Measurements from ENCODE around the gene ZBTB2.

Gene ZBTB2

GRCh38 chr6:151422981-151423380, 31.6 kb upstream of the ZBTB2 start:
- Histone ChIP-seq H3K9me2 (replicated peaks; ENCODE audit: control insufficient read depth, low read length) (no peaks in the 10 kb centered on the region), H3K36me3 (ENCODE audit: control insufficient read depth, low read length) (peaks cover 60% of the 10 kb centered on the region), H3F3A (ENCODE audit: control insufficient read depth, insufficient read depth) (no peaks in the 10 kb centered on the region), H3K27ac (ENCODE audit: low read depth, low read length) (no peak overlapping the region), H3K4me2 (ENCODE audit: low read length) (no peak overlapping the region), H4K20me1 (ENCODE audit: control insufficient read depth, insufficient read depth, low read depth, low read length) (no peaks in the 10 kb centered on the region), H3K79me2 (ENCODE audit: control insufficient read depth, low read length) (no peaks in the 10 kb centered on the region), H3K9me3 (ENCODE audit: control insufficient read depth, insufficient read depth, low read length) (no peaks in the 10 kb centered on the region), H3K27me3 (ENCODE audit: control insufficient read depth, low read length) (no peaks in the 10 kb centered on the region), H3K4me1 (ENCODE audit: control insufficient read depth, low read length) (no peaks in the 10 kb centered on the region), H3K4me3 (ENCODE audit: low read length) (no peak overlapping the region)
- TF ChIP-seq EZH2phosphoT487 (IDR thresholded peaks at IDR 0.05; ENCODE audit: borderline replicate concordance, low read length) (no peak), CTCF (IDR thresholded peaks at IDR 0.05; ENCODE audit: low read depth, low read length, poor library complexity, severe bottlenecking) (no peak)

GRCh38 chr6:151417477-151417876, 26.1 kb upstream of the ZBTB2 start:
- Histone ChIP-seq H3K9me2 (replicated peaks; ENCODE audit: control insufficient read depth, low read length) (no peaks in the 10 kb centered on the region), H3F3A (ENCODE audit: control insufficient read depth, insufficient read depth) (peaks cover 8% of the 10 kb centered on the region), H3K27me3 (ENCODE audit: control insufficient read depth, low read length) (no peaks in the 10 kb centered on the region), H3K4me1 (ENCODE audit: control insufficient read depth, low read length) (no peaks in the 10 kb centered on the region), H3K36me3 (ENCODE audit: control insufficient read depth, low read length) (peaks cover 66% of the 10 kb centered on the region), H3K27ac (ENCODE audit: low read depth, low read length) (no peak overlapping the region), H3K79me2 (ENCODE audit: control insufficient read depth, low read length) (no peaks in the 10 kb centered on the region), H3K4me3 (ENCODE audit: low read length) (no peak overlapping the region), H4K20me1 (ENCODE audit: control insufficient read depth, insufficient read depth, low read depth, low read length) (no peaks in the 10 kb centered on the region), H3K9me3 (ENCODE audit: control insufficient read depth, insufficient read depth, low read length) (no peaks in the 10 kb centered on the region), H3K4me2 (ENCODE audit: low read length) (no peak overlapping the region)
- TF ChIP-seq EZH2phosphoT487 (IDR thresholded peaks at IDR 0.05; ENCODE audit: borderline replicate concordance, low read length) (no peak), CTCF (IDR thresholded peaks at IDR 0.05; ENCODE audit: low read depth, low read length, poor library complexity, severe bottlenecking) (no peak)

DNA sequence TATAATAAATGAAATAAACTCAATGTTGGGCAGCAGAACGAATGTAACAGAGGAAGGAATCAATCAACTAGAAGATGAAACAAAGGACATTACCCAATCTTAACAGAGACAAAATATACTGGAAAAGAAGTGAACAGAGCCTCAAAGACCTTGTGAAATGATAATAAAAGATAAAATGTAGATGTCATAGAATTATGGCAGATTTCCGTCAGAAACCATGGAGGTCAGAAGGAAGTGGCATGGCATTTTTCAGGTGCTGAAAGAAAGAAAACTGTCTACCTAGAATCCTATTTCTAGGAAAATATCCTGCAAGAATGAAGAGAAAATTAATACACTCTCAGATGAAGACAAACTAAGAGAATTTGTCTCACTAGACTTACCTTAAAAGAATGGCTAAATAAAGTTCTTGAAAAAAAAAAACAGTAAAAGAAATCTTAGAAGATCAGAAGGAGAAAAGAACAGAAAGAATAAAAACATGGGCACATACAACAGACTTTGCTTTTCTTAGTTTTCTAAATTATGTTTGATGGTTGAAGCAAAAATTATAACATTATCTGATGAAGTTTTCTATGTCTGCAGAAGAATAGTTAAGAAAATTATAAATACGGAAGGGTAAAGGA, 23.4 kb upstream of the ZBTB2 start:
- Histone ChIP-seq H3K27me3 (ENCODE audit: control insufficient read depth, low read length) (no peaks in the 10 kb centered on the region), H3K4me1 (ENCODE audit: control insufficient read depth, low read length) (no peaks in the 10 kb centered on the region), H3K4me3 (ENCODE audit: low read length) (no peak overlapping the region), H3K27ac (ENCODE audit: low read depth, low read length) (no peak overlapping the region), H3K79me2 (ENCODE audit: control insufficient read depth, low read length) (no peaks in the 10 kb centered on the region), H3F3A (ENCODE audit: control insufficient read depth, insufficient read depth) (peaks cover 12% of the 10 kb centered on the region), H3K9me3 (ENCODE audit: control insufficient read depth, insufficient read depth, low read length) (no peaks in the 10 kb centered on the region), H3K9me2 (replicated peaks; ENCODE audit: control insufficient read depth, low read length) (no peaks in the 10 kb centered on the region), H4K20me1 (ENCODE audit: control insufficient read depth, insufficient read depth, low read depth, low read length) (no peaks in the 10 kb centered on the region), H3K4me2 (ENCODE audit: low read length) (no peak overlapping the region), H3K36me3 (ENCODE audit: control insufficient read depth, low read length) (peaks cover 62% of the 10 kb centered on the region)
- TF ChIP-seq CTCF (IDR thresholded peaks at IDR 0.05; ENCODE audit: low read depth, low read length, poor library complexity, severe bottlenecking) (no peak), EZH2phosphoT487 (IDR thresholded peaks at IDR 0.05; ENCODE audit: borderline replicate concordance, low read length) (no peak)

Data from DOHH2 (cell line).